ENCODE data around the gene SLC25A22. TPM values are rescaled to one million over a fixed set of nuclear protein-coding genes. Genes with fewer than 3 reads are reported as not detected.

SLC25A22 gene
- total RNA-seq, 1 experiment from 2014 or later, result 24.6 TPM

GRCh38 chr11:830295-831117 lies 32.4 kb upstream of the SLC25A22 start:
- H3F3A ChIP-seq (ENCODE audit: insufficient read depth, low read depth), result peaks cover 21% of the 10 kb centered on the region; the same call in 1 of the 2 replicates
- H4K20me1 ChIP-seq (ENCODE audit: insufficient read depth), result no peaks in the 10 kb centered on the region
- H3K79me2 ChIP-seq (ENCODE audit: low read depth), result peaks cover 12% of the 10 kb centered on the region
- intact Hi-C loops (cut with micrococcal nuclease; ENCODE audit: unreplicated experiment), result no loop called here
- H3K27me3 ChIP-seq (ENCODE audit: insufficient read depth, low read depth), result no peaks in the 10 kb centered on the region
- TF ChIP-seq EZH2 (IDR thresholded peaks at IDR 0.05; ENCODE audit: low read depth) (no peak), CTCF (conservative IDR thresholded peaks at IDR 0.05) (no peak)
- ChIA-PET POLR2A (ENCODE audit: unreplicated experiment) (no interaction called here), CTCF (no interaction called here)
- peaks cover 35% of the 10 kb centered on the region for H3K4me1 ChIP-seq (replicated peaks; ENCODE audit: insufficient read depth)
- no peaks in the 10 kb centered on the region for H3K9me3 ChIP-seq (ENCODE audit: insufficient read depth, low read depth)
- BruUV-seq (replicated peaks), result no TSS peak
- H2AFZ ChIP-seq, result no peak overlapping the region
- no peaks in the 10 kb centered on the region for H3K9me2 ChIP-seq (ENCODE audit: insufficient read depth)
- H3K36me3 ChIP-seq (ENCODE audit: low read depth), result no peaks in the 10 kb centered on the region
- DNase-seq, result no peak
- no peak overlapping the region for H3K27ac ChIP-seq
- no peak overlapping the region for H3K4me3 ChIP-seq
- no peak overlapping the region for H3K4me2 ChIP-seq

GRCh38 chr11:829847-830294 lies 31.8 kb upstream of the SLC25A22 start:
- H3K9me3 ChIP-seq (ENCODE audit: insufficient read depth, low read depth), result no peaks in the 10 kb centered on the region
- H3K27ac ChIP-seq, result no peak overlapping the region
- no peaks in the 10 kb centered on the region for H3K9me2 ChIP-seq (ENCODE audit: insufficient read depth)
- intact Hi-C loops (cut with micrococcal nuclease; ENCODE audit: unreplicated experiment), result no loop called here
- H3K27me3 ChIP-seq (ENCODE audit: insufficient read depth, low read depth), result no peaks in the 10 kb centered on the region
- H3K4me3 ChIP-seq, result no peak overlapping the region
- POLR2A ChIA-PET (ENCODE audit: unreplicated experiment), result no interaction called here
- H3K36me3 ChIP-seq (ENCODE audit: low read depth), result no peaks in the 10 kb centered on the region
- peak in 1 of 2 experiments; percentile 18 for DNase-seq
- H4K20me1 ChIP-seq (ENCODE audit: insufficient read depth), result no peaks in the 10 kb centered on the region
- peaks cover 37% of the 10 kb centered on the region for H3K4me1 ChIP-seq (replicated peaks; ENCODE audit: insufficient read depth)
- H3K4me2 ChIP-seq, result no peak overlapping the region
- no peak overlapping the region for H2AFZ ChIP-seq
- BruUV-seq (replicated peaks), result no TSS peak
- TF ChIP-seq CTCF (conservative IDR thresholded peaks at IDR 0.05) (no peak), EZH2 (IDR thresholded peaks at IDR 0.05; ENCODE audit: low read depth) (no peak)
- peaks cover 12% of the 10 kb centered on the region for H3K79me2 ChIP-seq (ENCODE audit: low read depth)
- CTCF ChIA-PET, result no interaction called here
- peaks cover 19% of the 10 kb centered on the region; the same call in 1 of the 2 replicates for H3F3A ChIP-seq (ENCODE audit: insufficient read depth, low read depth)

GRCh38 chr11:829176-829846 lies 31.2 kb upstream of the SLC25A22 start:
- H3K9me3 ChIP-seq (ENCODE audit: insufficient read depth, low read depth), result no peaks in the 10 kb centered on the region
- H3F3A ChIP-seq (ENCODE audit: insufficient read depth, low read depth), result peaks cover 14% of the 10 kb centered on the region; the same call in 1 of the 2 replicates
- no peak overlapping the region for H3K4me3 ChIP-seq
- CTCF ChIA-PET, result no interaction called here
- intact Hi-C loops (cut with micrococcal nuclease; ENCODE audit: unreplicated experiment), result no loop called here
- H3K79me2 ChIP-seq (ENCODE audit: low read depth), result peaks cover 11% of the 10 kb centered on the region
- H3K27me3 ChIP-seq (ENCODE audit: insufficient read depth, low read depth), result no peaks in the 10 kb centered on the region
- no peaks in the 10 kb centered on the region for H4K20me1 ChIP-seq (ENCODE audit: insufficient read depth)
- no TSS peak for BruUV-seq (replicated peaks)
- H2AFZ ChIP-seq, result no peak overlapping the region
- no peak overlapping the region for H3K4me2 ChIP-seq
- H3K9me2 ChIP-seq (ENCODE audit: insufficient read depth), result no peaks in the 10 kb centered on the region
- H3K36me3 ChIP-seq (ENCODE audit: low read depth), result no peaks in the 10 kb centered on the region
- peaks cover 32% of the 10 kb centered on the region for H3K4me1 ChIP-seq (replicated peaks; ENCODE audit: insufficient read depth)
- no peak overlapping the region for H3K27ac ChIP-seq
- TF ChIP-seq EZH2 (IDR thresholded peaks at IDR 0.05; ENCODE audit: low read depth), result no peak
- no peak for TF ChIP-seq CTCF (conservative IDR thresholded peaks at IDR 0.05)
- POLR2A ChIA-PET (ENCODE audit: unreplicated experiment), result interaction anchor here (0.7 kb wide), 1 partner anchor 381 kb away, joined by 4 read pairs; no protein-coding TSS in a partner anchor
- DNase-seq, result peak in 1 of 2 experiments; percentile 3
